ENCODE measurements around the gene FPR3.
A peak's percentile ranks its signal among the peaks of the same experiment; 100 is the strongest.

The FPR3 gene

GRCh38 chr19:51809787-51810186 is 14.8 kb downstream of the FPR3 start:
- no peak for TF ChIP-seq CREB1 (IDR thresholded peaks at IDR 0.05; ENCODE audit: low read depth)
- no peak for TF ChIP-seq MAX (IDR thresholded peaks at IDR 0.05)
- TF ChIP-seq, protein P1, sequence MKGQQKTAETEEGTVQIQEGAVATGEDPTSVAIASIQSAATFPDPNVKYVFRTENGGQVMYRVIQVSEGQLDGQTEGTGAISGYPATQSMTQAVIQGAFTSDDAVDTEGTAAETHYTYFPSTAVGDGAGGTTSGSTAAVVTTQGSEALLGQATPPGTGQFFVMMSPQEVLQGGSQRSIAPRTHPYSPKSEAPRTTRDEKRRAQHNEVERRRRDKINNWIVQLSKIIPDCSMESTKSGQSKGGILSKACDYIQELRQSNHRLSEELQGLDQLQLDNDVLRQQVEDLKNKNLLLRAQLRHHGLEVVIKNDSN (IDR thresholded peaks at IDR 0.05) = no peak
- TF ChIP-seq TCF12 (IDR thresholded peaks at IDR 0.05; ENCODE audit: low read depth) = 0 out of 2 replicates have a peak, but pooled peaks have one; percentile 48
- peak; percentile 51 for TF ChIP-seq NFIC (IDR thresholded peaks at IDR 0.05)
- no peak for TF ChIP-seq RAD21 (IDR thresholded peaks at IDR 0.05; ENCODE audit: low read depth)
- TF ChIP-seq CEBPB (IDR thresholded peaks at IDR 0.05) = peak; percentile 94
- TF ChIP-seq EGR1 (IDR thresholded peaks at IDR 0.05) = no peak
- peak; percentile 87 for TF ChIP-seq TEAD4 (IDR thresholded peaks at IDR 0.05)
- 0 out of 2 replicates have a peak, but pooled peaks have one; percentile 50 for TF ChIP-seq ZBTB7A (IDR thresholded peaks at IDR 0.05; ENCODE audit: low read depth)
- TF ChIP-seq EP300 (IDR thresholded peaks at IDR 0.05; ENCODE audit: borderline replicate concordance) = peak; percentile 74
- TF ChIP-seq FOXM1 (IDR thresholded peaks at IDR 0.05; ENCODE audit: borderline replicate concordance, low read depth) = no peak

GRCh38 chr19:51810223-51810622 is 15.3 kb downstream of the FPR3 start:
- TF ChIP-seq TAF1 (IDR thresholded peaks at IDR 0.05; ENCODE audit: low read depth) (no peak), ZBTB7A (IDR thresholded peaks at IDR 0.05; ENCODE audit: low read depth) (no peak), RAD21 (IDR thresholded peaks at IDR 0.05; ENCODE audit: low read depth) (peak; percentile 59), TCF12 (IDR thresholded peaks at IDR 0.05; ENCODE audit: low read depth) (peak; percentile 3; the same call in 1 of the 2 replicates), CREB1 (IDR thresholded peaks at IDR 0.05; ENCODE audit: low read depth) (no peak)

- TF ChIP-seq, protein P1 (IDR thresholded peaks at IDR 0.05) = no peak
- TF ChIP-seq YY1 (IDR thresholded peaks at IDR 0.05; ENCODE audit: low read depth) (no peak), FOXM1 (IDR thresholded peaks at IDR 0.05; ENCODE audit: borderline replicate concordance, low read depth) (no peak), CEBPB (IDR thresholded peaks at IDR 0.05) (no peak), NFIC (IDR thresholded peaks at IDR 0.05) (no peak), TCF12 (IDR thresholded peaks at IDR 0.05; ENCODE audit: low read depth) (no peak), TAF1 (IDR thresholded peaks at IDR 0.05; ENCODE audit: low read depth) (no peak), RAD21 (IDR thresholded peaks at IDR 0.05; ENCODE audit: low read depth) (no peak), MAX (IDR thresholded peaks at IDR 0.05) (no peak), EGR1 (IDR thresholded peaks at IDR 0.05) (no peak), ZBTB7A (IDR thresholded peaks at IDR 0.05; ENCODE audit: low read depth) (no peak), REST (IDR thresholded peaks at IDR 0.05; ENCODE audit: low read depth) (no peak), TEAD4 (IDR thresholded peaks at IDR 0.05) (no peak), EP300 (IDR thresholded peaks at IDR 0.05; ENCODE audit: borderline replicate concordance) (no peak), CREB1 (IDR thresholded peaks at IDR 0.05; ENCODE audit: low read depth) (no peak)
Observed at GRCh38 chr19:51811344-51811743, 16.4 kb downstream of the FPR3 start.

- no peak for TF ChIP-seq TAF1 (IDR thresholded peaks at IDR 0.05; ENCODE audit: low read depth)
- no peak for TF ChIP-seq TCF12 (IDR thresholded peaks at IDR 0.05; ENCODE audit: low read depth)
- no peak for TF ChIP-seq NFIC (IDR thresholded peaks at IDR 0.05)
- no peak for TF ChIP-seq CEBPB (IDR thresholded peaks at IDR 0.05)
- no peak for TF ChIP-seq CREB1 (IDR thresholded peaks at IDR 0.05; ENCODE audit: low read depth)
- no peak for TF ChIP-seq TEAD4 (IDR thresholded peaks at IDR 0.05)
- TF ChIP-seq YY1 (IDR thresholded peaks at IDR 0.05; ENCODE audit: low read depth) = no peak
- TF ChIP-seq MAX (IDR thresholded peaks at IDR 0.05) = no peak
- TF ChIP-seq RAD21 (IDR thresholded peaks at IDR 0.05; ENCODE audit: low read depth) = no peak
- no peak for TF ChIP-seq FOXM1 (IDR thresholded peaks at IDR 0.05; ENCODE audit: borderline replicate concordance, low read depth)
- no peak for TF ChIP-seq EGR1 (IDR thresholded peaks at IDR 0.05)
- no peak for TF ChIP-seq REST (IDR thresholded peaks at IDR 0.05; ENCODE audit: low read depth)
- TF ChIP-seq, protein P1 (IDR thresholded peaks at IDR 0.05) = no peak
- TF ChIP-seq ZBTB7A (IDR thresholded peaks at IDR 0.05; ENCODE audit: low read depth) = no peak
Observed at GRCh38 chr19:51815043-51815442, 20.1 kb downstream of the FPR3 start.

DNA sequence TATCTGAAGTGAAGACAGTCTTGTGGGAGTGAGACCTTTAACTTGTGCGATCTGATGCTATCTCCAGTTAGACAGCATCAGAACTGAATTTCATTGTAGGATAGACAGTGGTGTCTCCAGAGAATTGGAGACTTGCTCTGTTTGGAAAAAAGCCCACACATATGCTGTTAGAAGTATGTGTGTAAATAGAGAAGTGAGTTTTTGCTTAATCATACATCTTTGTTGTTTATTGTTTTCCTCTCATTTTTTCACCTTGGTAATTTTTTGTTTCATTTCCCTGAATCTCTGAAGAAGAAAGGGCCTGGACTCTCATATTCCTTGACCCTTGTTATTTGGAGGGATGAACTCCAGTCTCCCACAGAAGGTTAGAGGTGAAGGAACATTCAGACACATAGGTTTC is 21.8 kb downstream of the FPR3 start:
- no peak for TF ChIP-seq ZBTB7A (IDR thresholded peaks at IDR 0.05; ENCODE audit: low read depth)
- no peak for TF ChIP-seq TAF1 (IDR thresholded peaks at IDR 0.05; ENCODE audit: low read depth)
- TF ChIP-seq RAD21 (IDR thresholded peaks at IDR 0.05; ENCODE audit: low read depth) = no peak
- TF ChIP-seq NFIC (IDR thresholded peaks at IDR 0.05) = no peak
- TF ChIP-seq, protein P1 (IDR thresholded peaks at IDR 0.05) = no peak
- no peak for TF ChIP-seq TCF12 (IDR thresholded peaks at IDR 0.05; ENCODE audit: low read depth)
- TF ChIP-seq EP300 (IDR thresholded peaks at IDR 0.05; ENCODE audit: borderline replicate concordance) = no peak
- TF ChIP-seq EGR1 (IDR thresholded peaks at IDR 0.05) = no peak
- no peak for TF ChIP-seq CEBPB (IDR thresholded peaks at IDR 0.05)
- no peak for TF ChIP-seq FOXM1 (IDR thresholded peaks at IDR 0.05; ENCODE audit: borderline replicate concordance, low read depth)
- TF ChIP-seq TEAD4 (IDR thresholded peaks at IDR 0.05) = no peak

Data from Ishikawa (cell line).